Neutrophil (primary cell): ENCODE measurements around the gene GNA12.
A peak's percentile ranks its signal among the peaks of the same experiment; 100 is the strongest.

Source experiments
- H3K27ac ChIP-seq: fragments of 200-600 bp; sonication (generic); 2 replicates; pipeline ENCODE4 v1.5.1; 2016; ENCODE audit warnings: mild to moderate bottlenecking, moderate library complexity
- H3K27me3 ChIP-seq: fragments of 200-600 bp; sonication (generic); 2 replicates; pipeline ENCODE4 v1.6.0; 2016; ENCODE audit warnings: mild to moderate bottlenecking
- H3K36me3 ChIP-seq: fragments of 200-600 bp; sonication (generic); 2 replicates; pipeline ENCODE4 v1.5.1; 2017
- H3K4me1 ChIP-seq, 2 experiments: fragments of 200-600 bp in 1 of 2; sonication (generic) in 1 of 2; 1 replicate in 1 of 2; 2 replicates in 1 of 2; pipeline versions ENCODE4 v1.5.1 to v1.6.1; 2013 to 2016; ENCODE audit warnings: low read depth in 1 of 2, low read length in 1 of 2, mild to moderate bottlenecking in 1 of 2, moderate library complexity in 1 of 2; ENCODE audit not compliant: control insufficient read depth in 1 of 2, insufficient read depth in 1 of 2
- H3K4me3 ChIP-seq, 2 experiments: fragments of 200-600 bp in 1 of 2; sonication (generic) in 1 of 2; 1 replicate in 1 of 2; 2 replicates in 1 of 2; pipeline ENCODE4 v1.5.1; 2013 to 2016; ENCODE audit warnings: low read depth in 1 of 2, low read length in 1 of 2, mild to moderate bottlenecking in 1 of 2, moderate library complexity in 1 of 2
- H3K9me3 ChIP-seq: fragments of 200-600 bp; sonication (generic); 2 replicates; pipeline ENCODE4 v1.5.1; 2016
- TF ChIP-seq, protein P1 (sequence below): fragments of 200-600 bp; sonication (generic); IDR thresholded peaks from 2 replicates; pipeline ENCODE4 v1.5.1; 2016; ENCODE audit warnings: antibody characterized with exemption

The GNA12 gene

DNA sequence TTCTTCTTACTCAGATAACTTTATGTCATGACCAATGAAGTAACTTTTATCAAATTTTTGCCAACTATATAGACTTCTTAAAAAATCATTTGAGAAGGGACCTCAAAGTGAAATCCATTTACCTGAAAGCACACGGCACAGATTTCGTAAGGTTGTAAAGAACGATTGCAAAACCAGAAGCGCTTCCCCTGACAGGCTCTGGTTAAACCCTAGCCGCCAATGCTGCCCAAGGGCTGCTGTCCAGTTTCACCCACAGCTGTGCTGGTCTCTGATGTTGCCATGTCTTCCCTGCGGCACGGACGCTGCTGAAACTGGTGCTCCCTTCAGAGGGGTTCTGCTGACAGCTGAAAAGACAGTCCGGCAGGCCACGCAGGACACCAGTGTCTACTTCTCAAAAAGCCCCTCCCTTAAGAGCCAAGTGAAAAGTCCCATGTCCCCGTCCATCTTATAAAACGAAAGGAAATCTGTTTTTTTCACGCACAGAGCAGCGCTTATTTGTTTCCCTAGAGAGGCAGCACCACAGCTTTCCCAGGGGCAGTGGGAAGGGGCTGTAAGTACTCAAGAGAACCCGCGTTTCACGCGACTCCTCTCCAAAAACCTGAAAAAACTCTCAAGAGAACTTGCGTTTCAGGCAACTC, 32.5 kb downstream of the GNA12 start:
- H3K4me1 ChIP-seq, result peaks cover 21 to 22% of the 10 kb centered on the region in 2 experiments
- TF ChIP-seq, protein P1, sequence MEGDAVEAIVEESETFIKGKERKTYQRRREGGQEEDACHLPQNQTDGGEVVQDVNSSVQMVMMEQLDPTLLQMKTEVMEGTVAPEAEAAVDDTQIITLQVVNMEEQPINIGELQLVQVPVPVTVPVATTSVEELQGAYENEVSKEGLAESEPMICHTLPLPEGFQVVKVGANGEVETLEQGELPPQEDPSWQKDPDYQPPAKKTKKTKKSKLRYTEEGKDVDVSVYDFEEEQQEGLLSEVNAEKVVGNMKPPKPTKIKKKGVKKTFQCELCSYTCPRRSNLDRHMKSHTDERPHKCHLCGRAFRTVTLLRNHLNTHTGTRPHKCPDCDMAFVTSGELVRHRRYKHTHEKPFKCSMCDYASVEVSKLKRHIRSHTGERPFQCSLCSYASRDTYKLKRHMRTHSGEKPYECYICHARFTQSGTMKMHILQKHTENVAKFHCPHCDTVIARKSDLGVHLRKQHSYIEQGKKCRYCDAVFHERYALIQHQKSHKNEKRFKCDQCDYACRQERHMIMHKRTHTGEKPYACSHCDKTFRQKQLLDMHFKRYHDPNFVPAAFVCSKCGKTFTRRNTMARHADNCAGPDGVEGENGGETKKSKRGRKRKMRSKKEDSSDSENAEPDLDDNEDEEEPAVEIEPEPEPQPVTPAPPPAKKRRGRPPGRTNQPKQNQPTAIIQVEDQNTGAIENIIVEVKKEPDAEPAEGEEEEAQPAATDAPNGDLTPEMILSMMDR, result no peak
- H3K9me3 ChIP-seq, result no peaks in the 10 kb centered on the region
- H3K36me3 ChIP-seq, result no peaks in the 10 kb centered on the region
- H3K4me3 ChIP-seq, result peak overlapping the region in 1 of 2 experiments; percentile 7
- H3K27me3 ChIP-seq, result no peaks in the 10 kb centered on the region
- H3K27ac ChIP-seq, result peak overlapping the region; percentile 12

DNA sequence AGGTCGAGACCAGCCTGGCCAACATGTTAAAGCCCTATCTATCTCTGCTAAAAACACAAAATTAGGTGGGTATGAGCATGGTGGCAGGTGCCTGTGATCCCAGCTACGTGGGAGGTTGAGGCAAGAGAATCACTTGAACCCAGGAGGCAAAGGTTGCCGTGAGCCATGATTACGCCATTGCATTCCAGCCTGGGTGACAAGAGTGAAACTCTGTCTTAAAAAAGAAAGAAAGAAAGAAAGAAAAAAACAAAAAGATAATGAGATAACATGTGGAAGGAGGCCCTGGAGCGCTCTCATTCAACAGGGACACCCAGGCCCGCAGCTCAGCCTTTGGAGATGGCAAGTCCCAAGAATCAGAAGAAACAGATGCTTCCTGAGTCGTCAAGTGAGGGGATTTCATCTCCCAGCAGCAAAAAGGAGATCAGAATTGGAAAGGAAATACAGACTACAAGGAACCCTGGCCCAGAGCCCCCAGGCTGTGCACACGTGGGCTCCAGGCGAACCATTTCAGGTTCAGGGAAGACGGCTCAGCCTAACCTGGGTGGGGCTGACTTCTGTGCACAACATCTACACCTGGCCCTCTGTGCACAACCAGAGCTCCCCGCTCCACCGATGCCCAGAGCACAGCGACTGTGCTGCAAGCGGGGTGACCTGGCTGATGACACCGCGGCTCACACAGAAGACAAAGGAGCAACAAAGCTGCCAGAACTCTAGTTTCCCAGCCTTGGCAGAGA, 33.3 kb downstream of the GNA12 start:
- Histone ChIP-seq H3K4me3 (peak overlapping the region in 1 of 2 experiments; percentile 7), H3K27me3 (no peaks in the 10 kb centered on the region), H3K9me3 (no peaks in the 10 kb centered on the region), H3K4me1 (peaks cover 21 to 22% of the 10 kb centered on the region in 2 experiments), H3K27ac (peak overlapping the region; percentile 12), H3K36me3 (no peaks in the 10 kb centered on the region)
- TF ChIP-seq, protein P1, result no peak

DNA sequence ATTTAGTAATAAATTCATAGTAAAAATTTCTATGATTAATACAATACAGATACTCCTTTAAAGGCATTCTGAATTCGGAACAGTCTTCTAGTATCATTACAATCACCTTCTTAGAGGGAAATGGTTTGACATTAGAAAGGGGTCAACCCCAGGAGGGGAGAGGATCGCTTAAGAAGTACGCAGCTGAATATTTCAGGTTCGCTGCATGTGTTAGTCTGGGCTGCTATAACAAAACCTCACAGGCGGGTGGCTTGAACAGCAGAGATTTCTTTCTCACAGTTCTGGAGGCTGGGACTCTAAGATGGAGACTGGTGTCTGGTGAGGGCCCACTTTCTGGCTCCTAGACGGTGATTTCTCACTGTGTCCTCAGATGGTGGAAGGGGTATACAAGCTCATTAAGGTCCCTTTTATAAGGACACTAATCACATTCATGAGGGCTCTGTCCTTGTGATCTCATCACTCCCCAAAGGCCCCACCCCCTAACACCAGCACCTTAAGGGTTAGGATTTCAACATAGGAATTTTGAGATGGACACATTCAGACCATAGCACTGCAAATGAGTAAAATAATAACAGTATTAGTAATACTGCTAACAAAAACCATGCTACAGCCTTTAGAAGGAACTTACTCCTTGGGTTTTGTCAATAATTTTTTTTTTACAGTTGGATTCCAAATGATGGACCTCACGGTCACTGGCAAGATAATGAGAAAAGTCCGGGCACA, 34.0 kb downstream of the GNA12 start:
- TF ChIP-seq, protein P1, result no peak
- no peak overlapping the region for H3K27ac ChIP-seq
- no peaks in the 10 kb centered on the region for H3K36me3 ChIP-seq
- no peaks in the 10 kb centered on the region for H3K9me3 ChIP-seq
- H3K4me3 ChIP-seq, result no peak overlapping the region
- H3K27me3 ChIP-seq, result no peaks in the 10 kb centered on the region
- peaks cover 21 to 22% of the 10 kb centered on the region in 2 experiments for H3K4me1 ChIP-seq

DNA sequence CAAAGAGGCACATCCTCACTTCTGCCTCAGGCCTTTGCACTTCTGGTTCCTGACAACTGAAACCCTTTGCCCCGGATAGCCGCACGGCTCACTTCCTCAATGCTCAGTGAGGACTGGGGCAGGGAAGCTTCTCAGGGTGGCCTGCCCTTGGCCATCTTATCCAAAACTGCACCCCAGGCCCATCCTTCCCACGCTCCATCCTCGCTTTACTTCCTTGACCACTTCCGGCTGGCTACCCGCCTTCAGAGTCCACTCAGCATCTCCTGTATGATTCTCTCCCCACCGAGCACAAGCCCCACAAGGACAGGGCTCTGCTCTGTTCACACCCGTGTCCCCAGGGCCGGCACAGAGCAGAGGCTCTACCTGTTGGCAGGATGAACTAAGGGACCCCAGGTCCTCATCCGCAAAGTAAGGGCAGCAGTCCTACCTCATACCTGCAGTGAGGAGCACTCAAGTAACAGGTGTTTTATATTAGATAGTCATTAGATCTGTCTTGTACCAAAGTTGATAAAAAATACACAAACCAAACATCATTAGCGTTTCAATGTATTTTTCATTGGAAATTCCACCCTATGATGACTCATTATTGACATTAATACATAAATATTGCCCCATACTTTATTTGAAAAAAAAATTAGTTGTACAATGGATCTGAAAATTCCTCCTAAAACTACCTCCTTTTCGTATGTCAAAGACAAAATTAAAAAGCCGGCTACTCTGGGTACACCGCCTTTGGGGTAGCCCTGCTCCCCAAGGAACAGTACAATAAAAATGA, 35.0 kb downstream of the GNA12 start:
- Histone ChIP-seq H3K9me3 (no peaks in the 10 kb centered on the region), H3K27ac (no peak overlapping the region), H3K36me3 (no peaks in the 10 kb centered on the region), H3K27me3 (no peaks in the 10 kb centered on the region), H3K4me1 (peaks cover 22 to 23% of the 10 kb centered on the region in 2 experiments), H3K4me3 (no peak overlapping the region)
- TF ChIP-seq, protein P1, result no peak
